IMR-90 (cell line): ENCODE data around the gene C7orf25. TPM values are rescaled to one million over a fixed set of nuclear protein-coding genes. Genes with fewer than 3 reads are reported as not detected.

Experiments
- ATAC-seq: fragments of 200-7000 bp; cut with Tn5 transposase; 2 replicates; pipeline ENCODE4 v1.9.1; 2020; ENCODE audit warnings: low read depth, mild to moderate bottlenecking, moderate library complexity
- BruUV-seq: library from RNA; stranded (reverse); fragments of 400-500 nt; replicated peaks from 2 replicates; lab custom pipeline; 2021; lab: Mats Ljungman, UMichigan
- CTCF ChIA-PET: fragments of 300-600 bp; formaldehyde crosslinking; extraction: SDS; loops from one replicate; lab custom pipeline; 2021; ENCODE audit warnings: antibody characterized with exemption; lab: Yijun Ruan, JAX
- POLR2A ChIA-PET: fragments of 300-600 bp; sonication (Branson Sonifier 250); formaldehyde crosslinking; loops from one replicate; lab custom pipeline; 2022; ENCODE audit warnings: antibody characterized with exemption; ENCODE audit not compliant: unreplicated experiment; lab: Charles Lee
- DNase-seq: peaks from one replicate; pipeline ENCODE4 v3.0.0; 2013
- H2AFZ ChIP-seq: replicated peaks from 2 replicates; pipeline ENCODE3; 2013; ENCODE audit warnings: low read length, mild to moderate bottlenecking; ENCODE audit not compliant: poor library complexity
- H2AK5ac ChIP-seq: 2 replicates; pipeline ENCODE4 v1.6.1; 2013; ENCODE audit warnings: low read depth, low read length, inconsistent platforms
- H2AK9ac ChIP-seq: replicated peaks from 2 replicates; pipeline ENCODE3; 2013; ENCODE audit warnings: mild to moderate bottlenecking, low read depth, low read length, moderate library complexity; ENCODE audit not compliant: poor library complexity
- H2BK120ac ChIP-seq: 2 replicates; pipeline ENCODE4 v1.6.1; 2013; ENCODE audit warnings: low read depth, low read length, inconsistent platforms
- H2BK15ac ChIP-seq: 3 replicates; pipeline ENCODE4 v1.6.1; 2013; ENCODE audit warnings: low read depth, low read length, inconsistent platforms
- H2BK20ac ChIP-seq: 2 replicates; pipeline ENCODE4 v1.6.1; 2013; ENCODE audit warnings: low read depth, mild to moderate bottlenecking, inconsistent platforms, low read length, moderate library complexity
- H2BK5ac ChIP-seq: 2 replicates; pipeline ENCODE4 v1.6.1; 2013; ENCODE audit warnings: mild to moderate bottlenecking, low read depth, low read length, inconsistent platforms; ENCODE audit not compliant: poor library complexity, severe bottlenecking
- H3K14ac ChIP-seq: replicated peaks from 2 replicates; pipeline ENCODE4 v1.6.1; 2013; ENCODE audit warnings: low read depth, low read length, inconsistent platforms
- H3K18ac ChIP-seq: 2 replicates; pipeline ENCODE4 v1.6.1; 2013; ENCODE audit warnings: low read depth, low read length, control low read depth
- H3K23ac ChIP-seq: 2 replicates; pipeline ENCODE4 v1.6.1; 2013; ENCODE audit warnings: low read depth, low read length, inconsistent platforms
- H3K27ac ChIP-seq: 2 replicates; pipeline ENCODE4 v1.5.1; 2013; ENCODE audit warnings: mild to moderate bottlenecking, control low read depth, low read length; ENCODE audit not compliant: insufficient read depth
- H3K27me3 ChIP-seq: 2 replicates; pipeline ENCODE4 v1.6.1; 2013; ENCODE audit warnings: low read length; ENCODE audit not compliant: control insufficient read depth, insufficient read depth
- H3K36me3 ChIP-seq: 2 replicates; pipeline ENCODE4 v1.6.1; 2013; ENCODE audit warnings: low read length, mixed read lengths; ENCODE audit not compliant: control insufficient read depth, insufficient read depth
- H3K4ac ChIP-seq: 2 replicates; pipeline ENCODE4 v1.6.1; 2013; ENCODE audit warnings: low read depth, low read length, inconsistent platforms
- H3K4me1 ChIP-seq: 2 replicates; pipeline ENCODE4 v1.6.1; 2013; ENCODE audit warnings: low read length, mixed read lengths; ENCODE audit not compliant: control insufficient read depth, insufficient read depth
- H3K4me2 ChIP-seq: 2 replicates; pipeline ENCODE4 v1.6.1; 2013; ENCODE audit warnings: low read depth, mild to moderate bottlenecking, control low read depth, low read length, moderate library complexity
- H3K4me3 ChIP-seq: 2 replicates; pipeline ENCODE4 v1.5.1; 2013; ENCODE audit warnings: low read depth, mild to moderate bottlenecking, control low read depth, low read length, moderate library complexity; ENCODE audit not compliant: insufficient read depth
- H3K56ac ChIP-seq: 2 replicates; pipeline ENCODE4 v1.6.1; 2013; ENCODE audit warnings: low read length, inconsistent platforms; ENCODE audit not compliant: insufficient read depth; ENCODE audit errors: extremely low read depth
- H3K79me1 ChIP-seq, 2 experiments: 2 replicates each; pipeline ENCODE4 v1.6.1; 2013; ENCODE audit warnings: low read length in 2 of 2, inconsistent platforms in 1 of 2, low read depth in 1 of 2
- H3K9ac ChIP-seq: 2 replicates; pipeline ENCODE4 v1.6.1; 2013; ENCODE audit warnings: low read depth, low read length, control low read depth
- H3K9me1 ChIP-seq: 2 replicates; pipeline ENCODE4 v1.6.1; 2013; ENCODE audit warnings: low read length, inconsistent platforms; ENCODE audit not compliant: insufficient read depth
- H3K9me3 ChIP-seq: 2 replicates; pipeline ENCODE4 v1.6.1; 2013; ENCODE audit warnings: low read length; ENCODE audit not compliant: control insufficient read depth, insufficient read depth
- H4K20me1 ChIP-seq: 2 replicates; pipeline ENCODE4 v1.6.1; 2013; ENCODE audit warnings: low read length, inconsistent platforms; ENCODE audit not compliant: insufficient read depth
- H4K5ac ChIP-seq: 2 replicates; pipeline ENCODE4 v1.6.1; 2013; ENCODE audit warnings: mild to moderate bottlenecking, low read depth, low read length, control low read depth
- H4K8ac ChIP-seq, 2 experiments: 2 replicates each; pipeline ENCODE4 v1.6.1; 2013; ENCODE audit warnings: low read depth in 2 of 2, low read length in 2 of 2, control low read depth in 1 of 2, inconsistent platforms in 1 of 2
- H4K91ac ChIP-seq: 2 replicates; pipeline ENCODE4 v1.6.1; 2013; ENCODE audit warnings: low read depth, low read length, inconsistent platforms; ENCODE audit not compliant: insufficient read depth
- CEBPB ChIP-seq: IDR thresholded peaks from 2 replicates; pipeline ENCODE4 v1.6.1; 2012; ENCODE audit warnings: low read depth, low read length, improper control_type of control experiment
- CHD1 ChIP-seq: IDR thresholded peaks from 2 replicates; pipeline ENCODE4 v1.6.1; 2012; ENCODE audit warnings: low read depth, low read length, improper control_type of control experiment
- CTCF ChIP-seq: conservative IDR thresholded peaks from 2 replicates; pipeline ENCODE4 v1.5.1; 2012; ENCODE audit warnings: mild to moderate bottlenecking, low read depth, low read length, improper control_type of control experiment
- ELK1 ChIP-seq: fragments of 150-350 bp; IDR thresholded peaks from 2 replicates; pipeline ENCODE4 v1.6.1; 2016; ENCODE audit warnings: low read depth, mild to moderate bottlenecking, low read length, moderate library complexity, borderline replicate concordance
- FOS ChIP-seq: fragments of 150-350 bp; IDR thresholded peaks from 2 replicates; pipeline ENCODE4 v1.6.1; 2016; ENCODE audit warnings: low read depth, low read length
- MAFK ChIP-seq: IDR thresholded peaks from 2 replicates; pipeline ENCODE4 v1.6.1; 2012; ENCODE audit warnings: low read depth, low read length, improper control_type of control experiment
- MAZ ChIP-seq: IDR thresholded peaks from 2 replicates; pipeline ENCODE4 v1.6.1; 2012; ENCODE audit warnings: low read depth, mild to moderate bottlenecking, low read length, improper control_type of control experiment, moderate library complexity, borderline replicate concordance
- MXI1 ChIP-seq: IDR thresholded peaks from 2 replicates; pipeline ENCODE4 v1.6.1; 2012; ENCODE audit warnings: low read depth, mild to moderate bottlenecking, low read length, moderate library complexity, borderline replicate concordance
- NFE2L2 ChIP-seq: fragments of 150-350 bp; IDR thresholded peaks from 2 replicates; pipeline ENCODE4 v1.6.1; 2016; ENCODE audit warnings: low read depth, mild to moderate bottlenecking, low read length
- POLR2A ChIP-seq: IDR thresholded peaks from 2 replicates; pipeline ENCODE4 v1.6.1; 2012; ENCODE audit warnings: mild to moderate bottlenecking, low read depth, low read length
- RAD21 ChIP-seq: IDR thresholded peaks from 2 replicates; pipeline ENCODE4 v1.6.1; 2012; ENCODE audit warnings: low read length, improper control_type of control experiment
- RCOR1 ChIP-seq: IDR thresholded peaks from 2 replicates; pipeline ENCODE4 v1.6.1; 2012; ENCODE audit warnings: mild to moderate bottlenecking, low read length, improper control_type of control experiment; ENCODE audit not compliant: insufficient replicate concordance
- RFX5 ChIP-seq: IDR thresholded peaks from 2 replicates; pipeline ENCODE4 v1.8.0; 2012; ENCODE audit warnings: low read depth, mild to moderate bottlenecking, low read length, moderate library complexity
- SMC3 ChIP-seq: fragments of 150-350 bp; IDR thresholded peaks from 2 replicates; pipeline ENCODE4 v1.6.1; 2016; ENCODE audit warnings: low read depth, mild to moderate bottlenecking, antibody characterized with exemption, low read length, moderate library complexity
- USF2 ChIP-seq: fragments of 150-350 bp; IDR thresholded peaks from 2 replicates; pipeline ENCODE4 v1.6.1; 2017; ENCODE audit warnings: mild to moderate bottlenecking, antibody characterized with exemption, low read length, low read depth
- WGBS, 2 experiments: methylation state at CpG; one replicate each; pipeline versions ENCODE4 v1.1.5 to v1.1.7; 2013; ENCODE audit warnings: missing lambda C conversion rate in 2 of 2; ENCODE audit not compliant: insufficient read length in 1 of 2; ENCODE audit errors: extremely low coverage in 2 of 2; 5-methylcytosine and 5-hydroxymethylcytosine counted together
- dilution Hi-C: fragments of 300-500 bp; cut with HindIII; formaldehyde crosslinking; loops from one replicate; pipeline ENCODE4 v1.14.3; 2018; ENCODE audit warnings: low sequenced_read_pairs; ENCODE audit not compliant: unreplicated experiment
- in situ Hi-C: fragments of 300-500 bp; cut with MboI; formaldehyde crosslinking; loops from 3 replicates; pipeline ENCODE4 v1.14.3; 2019; ENCODE audit warnings: low sequenced_read_pairs, inconsistent platforms, mixed read lengths
- intact Hi-C: fragments of 100-400 bp; cut with micrococcal nuclease; formaldehyde crosslinking; loops from 2 replicates; pipeline ENCODE4 v1.10.0; 2022
- polyA plus RNA-seq, 3 experiments: library from polyadenylated mRNA; depleted of rRNA; stranded (reverse); fragments of >200 nt; gene quantifications; 2 replicates each; pipeline ENCODE4 v1.2.3, GENCODE V29; 2012; ENCODE audit warnings: low replicate concordance in 1 of 3
- total RNA-seq: library from RNA; depleted of rRNA; stranded (reverse); fragments of >200 nt; gene quantifications from 2 replicates; pipeline ENCODE4 v1.2.3, GENCODE V29; 2012

Gene C7orf25
- total and polyA plus RNA-seq, 2 of the 4 experiments (the other 2 are of a cell fraction), result 4.5 to 6.1 TPM

GRCh38 chr7:42929449-42929848, 17.6 kb upstream of the C7orf25 start:
- POLR2A ChIA-PET, result no interaction called here
- H2AK5ac ChIP-seq, result no peak overlapping the region
- H3K23ac ChIP-seq, result no peak overlapping the region
- H3K56ac ChIP-seq, result no peak overlapping the region
- TSS peak; percentile 19 for BruUV-seq
- ATAC-seq, result no peak
- peaks cover 4% of the 10 kb centered on the region for H3K4me1 ChIP-seq
- no peak overlapping the region for H3K9ac ChIP-seq
- DNase-seq, result no peak
- H2AFZ ChIP-seq, result no peak overlapping the region
- H3K9me1 ChIP-seq, result peaks cover 4% of the 10 kb centered on the region; the same call in 1 of the 2 replicates
- in situ Hi-C loops, result loop anchor here (25.0 kb wide), 1 partner anchor 908 kb away; no protein-coding TSS in a partner anchor
- no peak overlapping the region for H3K18ac ChIP-seq
- dilution Hi-C loops, result loop anchor here (25.0 kb wide), 1 partner anchor 308 kb away; no protein-coding TSS in a partner anchor
- 0% methylated on average over 1 of the region's 3 CpGs; no CpG with 5 or more reads in 1 of the 2 experiments for WGBS, 2 experiments
- no peaks in the 10 kb centered on the region for H3K27me3 ChIP-seq
- H3K27ac ChIP-seq, result no peak overlapping the region
- TF ChIP-seq MAZ (no peak), CEBPB (no peak), CTCF (no peak), CHD1 (no peak), RFX5 (no peak), USF2 (no peak), NFE2L2 (no peak), POLR2A (no peak), MAFK (no peak), RCOR1 (no peak), FOS (no peak), MXI1 (no peak), SMC3 (no peak), ELK1 (no peak), RAD21 (no peak)
- intact Hi-C loops, result no loop called here
- peaks cover 13% of the 10 kb centered on the region for H3K36me3 ChIP-seq
- no peaks in the 10 kb centered on the region for H3K9me3 ChIP-seq
- no peak overlapping the region for H4K8ac ChIP-seq
- H2BK15ac ChIP-seq, result no peak overlapping the region
- no peak overlapping the region for H2BK5ac ChIP-seq
- no peak overlapping the region for H2BK20ac ChIP-seq
- H4K5ac ChIP-seq, result no peak overlapping the region
- no peak overlapping the region for H4K91ac ChIP-seq
- H3K4me2 ChIP-seq, result no peak overlapping the region
- H2BK120ac ChIP-seq, result no peak overlapping the region
- H3K79me1 ChIP-seq, result peaks cover 13 to 67% of the 10 kb centered on the region in 2 experiments; a peak in 3 of 4 replicates
- H4K20me1 ChIP-seq, result peaks cover 35% of the 10 kb centered on the region
- H2AK9ac ChIP-seq, result no peak overlapping the region
- CTCF ChIA-PET, result interaction anchor here (1.9 kb wide), 1 partner anchor 14 kb away, joined by 4 read pairs; no protein-coding TSS in a partner anchor
- no peak overlapping the region for H3K14ac ChIP-seq
- H3K4me3 ChIP-seq, result no peak overlapping the region
- H3K4ac ChIP-seq, result no peak overlapping the region
